ENCODE results near the gene RAB9A.

DNA sequence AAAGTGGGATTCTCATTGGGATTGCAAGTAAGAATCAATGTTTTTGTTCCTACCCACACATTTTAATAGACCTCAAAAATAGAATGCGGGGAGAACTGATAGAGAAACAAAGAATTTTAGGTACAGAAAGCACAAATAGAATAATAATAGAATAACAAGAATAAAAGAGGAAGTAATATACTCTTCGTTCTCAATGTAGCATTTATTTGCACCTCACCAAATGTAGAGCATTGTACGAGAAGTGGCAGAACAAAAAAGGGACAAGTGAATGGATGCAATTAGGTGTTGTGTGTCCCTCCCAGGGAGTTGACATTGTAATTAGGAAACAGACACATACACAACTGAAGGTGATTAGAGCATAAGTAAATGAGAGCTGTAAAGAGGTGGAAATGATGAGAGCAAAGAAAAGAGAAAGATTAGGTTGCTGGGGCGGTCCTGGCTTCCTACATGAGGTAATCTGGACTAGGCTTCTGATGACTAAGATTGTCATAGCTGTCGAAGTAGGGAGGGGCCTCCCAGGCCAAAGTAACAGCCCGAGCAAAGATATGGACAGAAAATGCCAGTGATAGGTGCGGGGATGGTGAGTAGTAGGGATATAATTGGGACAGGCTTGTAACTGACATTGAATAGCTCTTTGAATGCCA, 10.4 kb downstream of the RAB9A start:
- TF ChIP-seq POLR2A (IDR thresholded peaks at IDR 0.05; ENCODE audit: low read length) (no peak), GATA1 (IDR thresholded peaks at IDR 0.05; ENCODE audit: low read depth, low read length) (no peak)

Measured in erythroblast (primary cell).